Sciatic nerve (tissue), 2 donors: ENCODE data around the gene ANKRD45. TPM values are rescaled to one million over a fixed set of nuclear protein-coding genes. Genes with fewer than 3 reads are reported as not detected.
"Not testable (repeated sequence)": the region's sequence is repeated elsewhere in the genome, so short reads cannot be mapped to it uniquely, and the experiment has no call there.

Experiments used
- ATAC-seq: fragments of 200-7000 bp; cut with Tn5 transposase; one replicate; pipeline ENCODE4 v1.9.1; 2020; ENCODE audit warnings: mild to moderate bottlenecking, moderate library complexity
- DNase-seq: peaks from one replicate; pipeline ENCODE4 v3.0.0-alpha.2; 2020; ENCODE audit warnings: low spot score
- intact Hi-C: fragments of 100-400 bp; cut with DNase I; formaldehyde crosslinking; loops from one replicate; pipeline ENCODE4 v1.14.2; 2022
- total RNA-seq: library from RNA; stranded (reverse); fragmentation: NEBNext Ultra II Directional; extraction: Animal tissue kit (Norgen Biotek cat#: 25700); gene quantifications from one replicate; pipeline ENCODE4 v1.2.1, GENCODE V29; 2021
- donor health status: DM: no; HTN: no; CAD: no.
- donor health status: DM: no; HTN: no; CAD: no.

ANKRD45 gene
- total RNA-seq, 1 donor from 2014 or later: 1.5 TPM

DNA sequence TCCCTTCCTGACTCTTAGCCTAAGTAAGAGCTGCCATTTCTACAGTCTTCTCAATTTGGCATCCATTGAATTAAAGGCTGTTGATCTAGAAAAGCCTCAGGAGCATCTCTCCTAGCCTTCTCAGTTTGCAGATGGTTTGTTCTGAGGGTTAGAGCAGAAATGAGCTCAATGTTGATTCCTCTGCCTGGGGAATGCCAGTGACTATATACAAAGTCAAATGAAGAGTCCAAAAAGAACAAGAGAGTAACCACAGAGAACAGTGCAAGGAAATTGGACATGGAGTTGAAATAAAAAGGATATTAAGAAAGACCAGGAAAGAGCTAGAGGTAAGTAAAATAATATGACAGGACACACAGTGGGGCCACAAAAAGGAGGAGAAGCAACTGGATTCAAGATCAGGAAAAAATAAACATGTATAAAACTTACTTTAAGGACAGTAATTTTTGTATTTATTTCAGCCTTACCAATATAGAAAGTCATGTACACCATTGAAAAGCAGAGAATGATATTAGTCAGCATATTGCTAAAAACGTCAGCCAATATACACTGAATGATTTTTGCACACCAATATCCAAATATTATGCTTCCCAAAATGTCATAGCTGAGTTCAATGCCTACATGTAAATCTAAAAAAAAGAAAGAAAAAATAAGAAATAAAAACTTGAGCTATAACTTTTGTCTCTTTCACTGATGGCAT, 88.1 kb downstream of the ANKRD45 start:
- intact Hi-C loops: no loop called here
- ATAC-seq: no peak
- DNase-seq: no peak

DNA sequence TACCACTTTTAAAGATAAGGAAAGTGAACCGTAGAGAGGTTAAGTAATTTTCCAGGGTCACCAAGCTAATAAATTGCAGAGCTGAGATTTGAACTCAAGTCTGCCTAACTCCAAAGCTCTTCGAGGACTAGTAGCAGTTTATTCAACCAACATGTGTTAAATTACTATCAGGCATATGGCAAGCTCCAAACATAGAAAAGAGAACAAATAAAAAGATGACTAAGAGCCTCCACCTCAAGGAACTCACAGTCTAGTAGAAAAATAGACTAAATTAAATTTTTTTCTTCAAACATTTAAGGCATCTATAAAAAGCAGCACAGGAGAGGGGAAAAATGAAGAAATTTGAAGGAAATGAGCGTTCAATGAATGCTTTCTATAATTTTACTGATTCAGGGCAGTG, 89.0 kb downstream of the ANKRD45 start:
- no peak for DNase-seq
- intact Hi-C loops: no loop called here
- ATAC-seq: no peak

DNA sequence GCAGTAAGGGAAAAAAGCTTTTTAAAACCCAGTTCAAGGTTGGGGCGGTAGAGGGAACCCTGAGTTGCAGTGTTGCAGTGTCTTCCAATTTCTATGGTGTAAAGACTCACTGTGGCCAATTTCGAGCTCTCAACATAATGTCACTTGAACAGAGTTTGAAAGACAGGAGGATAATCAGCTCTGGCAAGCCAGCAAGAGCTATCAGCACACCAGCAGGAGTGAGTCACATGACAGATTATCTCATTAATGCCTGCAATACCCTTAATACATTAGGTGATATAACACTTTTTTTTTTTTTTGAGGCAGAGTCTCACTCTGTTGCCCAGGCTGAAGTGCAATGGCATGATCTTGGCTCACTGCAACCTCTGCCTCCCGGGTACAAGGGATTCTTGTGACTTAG, 89.6 kb downstream of the ANKRD45 start:
- ATAC-seq: no peak
- no peak for DNase-seq
- intact Hi-C loops: no loop called here

DNA sequence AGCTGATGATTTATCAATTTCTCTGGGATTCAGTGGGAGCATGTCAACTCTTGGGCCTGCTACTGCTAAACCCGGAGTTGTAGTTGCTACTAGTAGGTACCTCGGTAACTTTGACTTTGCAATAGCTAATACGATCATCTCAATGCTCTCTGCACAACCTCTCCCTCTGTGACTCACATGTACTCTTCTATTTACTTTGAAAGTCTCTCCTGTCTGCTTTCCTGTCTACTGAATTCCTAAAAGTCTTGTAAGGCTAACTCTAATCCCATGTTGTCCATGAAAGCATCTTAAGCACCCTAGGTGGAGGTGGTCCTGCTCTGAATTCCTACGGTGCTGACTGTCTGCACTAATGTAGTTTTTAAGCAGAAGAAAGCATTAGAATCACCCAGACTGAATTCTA, 96.1 kb downstream of the ANKRD45 start:
- intact Hi-C loops: no loop called here
- no peak for DNase-seq
- no peak for ATAC-seq

DNA sequence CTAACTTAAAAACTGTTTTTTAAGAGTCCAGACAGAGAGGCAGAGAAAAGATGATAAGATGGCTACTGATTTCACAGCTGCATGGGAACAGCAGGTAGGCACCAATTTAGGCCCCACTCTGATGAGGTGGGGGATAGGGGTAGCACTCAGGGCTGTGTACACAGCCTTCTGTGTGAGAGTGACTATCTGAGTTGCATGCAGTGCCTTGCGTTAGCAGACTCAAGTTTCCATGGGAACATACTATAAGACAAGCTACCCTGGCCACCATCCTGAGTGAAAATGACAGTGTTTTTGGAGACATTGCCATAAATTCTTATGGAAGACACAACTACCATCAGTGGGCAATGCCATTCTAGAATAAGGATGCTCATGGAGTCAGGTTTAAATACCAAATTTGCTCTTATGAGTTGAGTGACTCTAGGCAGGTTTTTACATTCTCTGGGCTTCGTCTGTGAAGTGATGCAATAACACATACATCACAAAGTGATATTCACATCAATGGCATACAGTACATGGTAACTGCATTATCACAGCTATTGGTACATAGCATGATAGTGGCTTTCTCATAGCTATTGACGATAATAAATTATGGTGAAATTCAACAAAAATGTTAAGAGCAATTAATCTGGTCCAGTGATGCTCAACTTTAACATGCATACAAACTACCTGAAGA, 97.3 kb downstream of the ANKRD45 start:
- ATAC-seq (no peak), DNase-seq (no peak)
- intact Hi-C loops: no loop called here

- DNase-seq (no peak), ATAC-seq (no peak)
- intact Hi-C loops: no loop called here
Observed at GRCh38 chr1:173570370-173571007, 99.2 kb downstream of the ANKRD45 start.

- intact Hi-C loops: no loop called here
- no peak for ATAC-seq
- no peak for DNase-seq
Observed at GRCh38 chr1:173568483-173568882, 101.2 kb downstream of the ANKRD45 start.

- DNase-seq, intact Hi-C loops, ATAC-seq: not testable (repeated sequence)
Observed at GRCh38 chr1:173563846-173564245, 105.8 kb downstream of the ANKRD45 start.

GRCh38 chr1:173562813-173563212, 106.8 kb downstream of the ANKRD45 start:
- no peak for ATAC-seq
- no peak for DNase-seq
- intact Hi-C loops: no loop called here

DNA sequence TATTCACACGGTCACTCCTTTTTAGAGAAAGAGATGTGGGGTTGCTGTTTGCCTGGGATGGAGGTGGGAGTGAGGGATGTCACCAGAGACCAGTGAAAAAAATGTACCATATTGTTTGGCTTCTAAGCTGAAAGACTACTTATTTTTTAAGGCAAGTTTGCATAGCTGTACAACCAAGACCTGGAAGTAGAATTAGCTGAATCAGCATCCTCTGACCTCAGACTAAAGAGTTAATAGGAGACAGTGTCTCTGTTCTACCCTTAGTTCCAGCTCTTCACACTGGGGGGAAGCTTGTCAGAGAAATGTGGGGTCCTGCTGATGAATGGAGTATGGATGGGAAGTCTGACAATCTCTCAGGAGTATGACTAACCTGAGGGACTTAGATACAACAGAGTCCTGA, 108.4 kb downstream of the ANKRD45 start:
- intact Hi-C loops: no loop called here
- DNase-seq (no peak), ATAC-seq (no peak)

- intact Hi-C loops: no loop called here
- ATAC-seq (peak; percentile 55), DNase-seq (no peak)
Observed at GRCh38 chr1:173560285-173560880, 109.3 kb downstream of the ANKRD45 start.

Other genes starting within 250 kb of the ANKRD45 start
- 184 TPM for gene PRDX6, start 192.5 kb downstream of the ANKRD45 start, total RNA-seq
- not detected for gene SLC9C2, start 66.8 kb downstream of the ANKRD45 start, total RNA-seq
- gene TEX50, start 34.5 kb downstream of the ANKRD45 start, total RNA-seq: not detected
- gene KLHL20, start 45.1 kb upstream of the ANKRD45 start, total RNA-seq: 33.4 TPM
- 10.2 TPM for gene DARS2, start 154.8 kb upstream of the ANKRD45 start, total RNA-seq
- 6.2 TPM for gene CENPL, start 155.0 kb upstream of the ANKRD45 start, total RNA-seq
- 340 TPM for gene GAS5, start 198.1 kb upstream of the ANKRD45 start, total RNA-seq
- gene ZBTB37, start 198.5 kb upstream of the ANKRD45 start, total RNA-seq: 26.5 TPM
- gene SERPINC1, start 247.5 kb upstream of the ANKRD45 start, total RNA-seq: not detected